Keratinocyte (primary cell): ENCODE measurements around the gene RXRA.

Experiments used
- EZH2 ChIP-seq: IDR thresholded peaks from one replicate; pipeline ENCODE4 v1.6.1; 2012; ENCODE audit warnings: inconsistent platforms, mild to moderate bottlenecking, low read length, moderate library complexity
- TF ChIP-seq, protein P1 (sequence below), 3 experiments: IDR thresholded peaks in 1 of 3; conservative IDR thresholded peaks in 1 of 3; optimal IDR thresholded peaks in 1 of 3; 2 replicates in 2 of 3; 3 replicates in 1 of 3; pipeline versions ENCODE3 to v1.5.1; 2011; ENCODE audit warnings: low read length in 3 of 3, mild to moderate bottlenecking in 3 of 3, moderate library complexity in 2 of 3, control low read depth in 1 of 3, inconsistent platforms in 1 of 3; ENCODE audit not compliant: insufficient read depth in 2 of 3; ENCODE audit errors: extremely low read depth in 1 of 3

DNA sequence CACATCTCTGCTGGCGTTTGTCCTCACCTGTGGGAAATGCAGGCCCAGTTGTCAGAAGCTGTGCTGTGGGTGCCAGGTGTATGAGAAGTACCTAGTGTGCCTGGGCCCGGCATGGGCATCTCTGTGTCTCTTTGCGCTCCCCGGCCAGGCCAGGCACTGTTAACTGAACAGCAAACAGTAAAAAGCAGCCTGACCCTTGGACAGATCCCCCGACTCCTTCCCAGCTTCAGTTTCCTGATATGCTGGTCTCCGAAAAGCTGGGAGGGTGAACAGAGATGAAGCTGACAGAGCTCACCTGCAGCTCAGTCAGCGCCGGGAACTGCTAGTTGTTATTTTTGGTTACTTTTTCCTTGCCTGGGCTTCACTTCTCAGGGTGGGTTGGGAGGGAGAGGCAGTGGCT, 28.9 kb downstream of the RXRA start:
- TF ChIP-seq, protein P1, sequence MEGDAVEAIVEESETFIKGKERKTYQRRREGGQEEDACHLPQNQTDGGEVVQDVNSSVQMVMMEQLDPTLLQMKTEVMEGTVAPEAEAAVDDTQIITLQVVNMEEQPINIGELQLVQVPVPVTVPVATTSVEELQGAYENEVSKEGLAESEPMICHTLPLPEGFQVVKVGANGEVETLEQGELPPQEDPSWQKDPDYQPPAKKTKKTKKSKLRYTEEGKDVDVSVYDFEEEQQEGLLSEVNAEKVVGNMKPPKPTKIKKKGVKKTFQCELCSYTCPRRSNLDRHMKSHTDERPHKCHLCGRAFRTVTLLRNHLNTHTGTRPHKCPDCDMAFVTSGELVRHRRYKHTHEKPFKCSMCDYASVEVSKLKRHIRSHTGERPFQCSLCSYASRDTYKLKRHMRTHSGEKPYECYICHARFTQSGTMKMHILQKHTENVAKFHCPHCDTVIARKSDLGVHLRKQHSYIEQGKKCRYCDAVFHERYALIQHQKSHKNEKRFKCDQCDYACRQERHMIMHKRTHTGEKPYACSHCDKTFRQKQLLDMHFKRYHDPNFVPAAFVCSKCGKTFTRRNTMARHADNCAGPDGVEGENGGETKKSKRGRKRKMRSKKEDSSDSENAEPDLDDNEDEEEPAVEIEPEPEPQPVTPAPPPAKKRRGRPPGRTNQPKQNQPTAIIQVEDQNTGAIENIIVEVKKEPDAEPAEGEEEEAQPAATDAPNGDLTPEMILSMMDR (optimal IDR thresholded peaks at IDR 0.05 in 1 of 3, IDR thresholded peaks at IDR 0.05 in 1 of 3, conservative IDR thresholded peaks at IDR 0.05 in 1 of 3; ENCODE audit: extremely low read depth in 1 of 3, insufficient read depth in 2 of 3, low read length in 3 of 3) = no peak
- TF ChIP-seq EZH2 = no peak
